Esophagus squamous epithelium (tissue), 4 donors: Measurements from ENCODE around the gene OR5M8.

ENCODE experiments used
- CTCF ChIP-seq, 6 experiments: fragments of 450-650 bp in 4 of 6; fragments of 200-600 bp in 2 of 6; sonication (generic) in 2 of 6; IDR thresholded peaks; one replicate each; pipeline ENCODE4 v1.5.1; 2016 to 2019; ENCODE audit warnings: antibody characterized with exemption in 6 of 6, mild to moderate bottlenecking in 4 of 6, moderate library complexity in 4 of 6
- POLR2A ChIP-seq, 4 donors: fragments of 450-650 bp; IDR thresholded peaks; one replicate each; pipeline ENCODE4 v1.6.1; 2017; ENCODE audit warnings: antibody characterized with exemption in 4 of 4, mild to moderate bottlenecking in 4 of 4, moderate library complexity in 3 of 4

GRCh38 chr11:56453521-56453920 is 37.6 kb downstream of the OR5M8 start:
- TF ChIP-seq CTCF (IDR thresholded peaks at IDR 0.05) (no peak), POLR2A (IDR thresholded peaks at IDR 0.05) (no peak)
